ENCODE results near the gene TMSB4X. TPM values are rescaled to one million over a fixed set of nuclear protein-coding genes. Genes with fewer than 3 reads are reported as not detected.

Gene TMSB4X
- total and polyA plus RNA-seq, 4 donors, result 4,686 to 9,527 (median 8,202) TPM

DNA sequence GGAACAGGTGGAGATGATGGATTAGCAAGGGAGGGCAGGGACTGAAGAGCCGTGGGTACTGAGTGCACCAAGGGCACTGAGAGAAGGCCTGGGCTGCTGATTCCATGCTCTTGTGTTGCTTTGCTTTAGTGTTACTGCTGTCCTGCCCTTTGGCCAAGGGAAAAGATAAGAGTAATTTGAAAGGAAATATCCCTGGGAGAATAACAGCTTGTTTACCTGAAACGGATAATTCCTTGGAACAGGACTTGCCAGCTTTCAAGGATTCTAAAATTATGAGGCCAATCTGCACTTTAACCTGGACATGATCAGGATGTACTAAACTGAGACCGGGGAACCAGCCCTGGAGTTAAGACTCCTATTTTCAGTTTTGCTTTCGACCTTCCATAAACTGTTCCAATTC, 49.1 kb downstream of the TMSB4X start:
- TF ChIP-seq, protein P1, sequence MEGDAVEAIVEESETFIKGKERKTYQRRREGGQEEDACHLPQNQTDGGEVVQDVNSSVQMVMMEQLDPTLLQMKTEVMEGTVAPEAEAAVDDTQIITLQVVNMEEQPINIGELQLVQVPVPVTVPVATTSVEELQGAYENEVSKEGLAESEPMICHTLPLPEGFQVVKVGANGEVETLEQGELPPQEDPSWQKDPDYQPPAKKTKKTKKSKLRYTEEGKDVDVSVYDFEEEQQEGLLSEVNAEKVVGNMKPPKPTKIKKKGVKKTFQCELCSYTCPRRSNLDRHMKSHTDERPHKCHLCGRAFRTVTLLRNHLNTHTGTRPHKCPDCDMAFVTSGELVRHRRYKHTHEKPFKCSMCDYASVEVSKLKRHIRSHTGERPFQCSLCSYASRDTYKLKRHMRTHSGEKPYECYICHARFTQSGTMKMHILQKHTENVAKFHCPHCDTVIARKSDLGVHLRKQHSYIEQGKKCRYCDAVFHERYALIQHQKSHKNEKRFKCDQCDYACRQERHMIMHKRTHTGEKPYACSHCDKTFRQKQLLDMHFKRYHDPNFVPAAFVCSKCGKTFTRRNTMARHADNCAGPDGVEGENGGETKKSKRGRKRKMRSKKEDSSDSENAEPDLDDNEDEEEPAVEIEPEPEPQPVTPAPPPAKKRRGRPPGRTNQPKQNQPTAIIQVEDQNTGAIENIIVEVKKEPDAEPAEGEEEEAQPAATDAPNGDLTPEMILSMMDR (IDR thresholded peaks at IDR 0.05; ENCODE audit: control extremely low read depth, extremely low read depth), result no peak
- Histone ChIP-seq H3K27me3 (ENCODE audit: control insufficient read depth in 3 of 3, insufficient read depth in 3 of 3, low read length in 2 of 3) (peaks cover 0 to 18% (median 5%) of the 10 kb centered on the region in 3 donors), H3K27ac (ENCODE audit: low read depth in 1 of 2, low read length in 1 of 2) (no peak overlapping the region), H3K4me1 (ENCODE audit: control insufficient read depth in 5 of 5, insufficient read depth in 5 of 5, low read length in 5 of 5) (peaks cover 0 to 6% (median 5%) of the 10 kb centered on the region in 5 donors), H3K9me3 (ENCODE audit: control insufficient read depth in 4 of 4, insufficient read depth in 3 of 4, low read length in 3 of 4) (no peaks in the 10 kb centered on the region), H3K36me3 (ENCODE audit: control insufficient read depth in 4 of 4, insufficient read depth in 4 of 4, low read length in 4 of 4) (no peaks in the 10 kb centered on the region), H3K9ac (ENCODE audit: insufficient read depth in 1 of 2, low read length in 2 of 2) (no peak overlapping the region), H3K4me3 (no peak overlapping the region)
- DNase-seq (no peak), ATAC-seq (ENCODE audit: insufficient read depth, low FRiP score) (no peak)
- WGBS, 2 donors, result 73 to 84% methylated on average over 4 of the region's 4 CpGs

DNA sequence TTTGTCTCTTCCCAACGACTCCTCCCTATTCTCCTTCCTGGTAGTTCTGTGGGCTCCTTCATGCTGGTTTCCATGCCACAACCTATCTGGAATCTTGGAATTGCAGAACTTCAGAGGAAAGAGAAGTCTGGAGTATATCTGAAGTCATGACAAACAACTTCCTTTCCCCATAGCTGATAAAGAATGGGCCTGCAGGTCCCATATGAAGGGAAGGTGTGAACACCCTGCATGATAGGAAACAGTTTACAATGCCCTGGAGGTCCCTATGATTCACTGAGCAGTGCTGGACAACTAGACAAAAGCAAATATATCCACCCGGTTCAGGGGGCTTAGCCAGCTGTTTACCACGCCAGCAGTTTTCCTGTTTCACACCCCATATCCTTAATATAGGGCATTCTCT, 50.1 kb downstream of the TMSB4X start:
- Histone ChIP-seq H3K27ac (ENCODE audit: low read depth in 1 of 2, low read length in 1 of 2) (no peak overlapping the region), H3K9me3 (ENCODE audit: control insufficient read depth in 4 of 4, insufficient read depth in 3 of 4, low read length in 3 of 4) (no peaks in the 10 kb centered on the region), H3K4me1 (ENCODE audit: control insufficient read depth in 5 of 5, insufficient read depth in 5 of 5, low read length in 5 of 5) (peaks cover 2 to 14% (median 6%) of the 10 kb centered on the region in 5 donors), H3K36me3 (ENCODE audit: control insufficient read depth in 4 of 4, insufficient read depth in 4 of 4, low read length in 4 of 4) (no peaks in the 10 kb centered on the region), H3K27me3 (ENCODE audit: control insufficient read depth in 3 of 3, insufficient read depth in 3 of 3, low read length in 2 of 3) (peaks cover 0 to 19% (median 4%) of the 10 kb centered on the region in 3 donors), H3K9ac (ENCODE audit: insufficient read depth in 1 of 2, low read length in 2 of 2) (no peak overlapping the region), H3K4me3 (no peak overlapping the region)
- ATAC-seq (ENCODE audit: insufficient read depth, low FRiP score) (no peak), DNase-seq (no peak)
- WGBS, 2 donors, result 68 to 75% methylated on average over 3 of the region's 3 CpGs
- TF ChIP-seq, protein P1 (IDR thresholded peaks at IDR 0.05; ENCODE audit: control extremely low read depth, extremely low read depth), result no peak

Other genes with a start within 250 kb of the TMSB4X start
- gene PRPS2, start 183.7 kb upstream of the TMSB4X start, total RNA-seq, result 10 to 100 TPM; 27.4 to 29.6 TPM
- 10 to 100 TPM; 12.6 to 19.9 TPM for gene PRPS2, start 183.7 kb upstream of the TMSB4X start, polyA plus RNA-seq
- 1 to 10 TPM in 1 of 2 donors, under 1 TPM in 1; 0.74 to 3.5 TPM for gene TLR7, start 108.0 kb upstream of the TMSB4X start, total RNA-seq
- gene TLR7, start 108.0 kb upstream of the TMSB4X start, polyA plus RNA-seq, result under 1 TPM; 0.26 to 0.87 TPM
- 1 to 10 TPM; 5.2 to 6.6 TPM for gene TLR8, start 68.5 kb upstream of the TMSB4X start, total RNA-seq
- gene TLR8, start 68.5 kb upstream of the TMSB4X start, polyA plus RNA-seq, result 10 to 100 TPM in 1 of 2 donors, under 1 TPM in 1; 0.91 to 27.1 TPM
- under 1 TPM; 0.09 to 0.28 TPM for gene FAM9C, start 69.5 kb downstream of the TMSB4X start, total RNA-seq
- under 1 TPM in 1 of 2 donors, not detected in 1; 0.01 TPM for gene FAM9C, start 69.5 kb downstream of the TMSB4X start, polyA plus RNA-seq